HL-60 (cell line): ENCODE measurements around the gene SRCIN1.

ENCODE experiments used
- CTCF ChIP-seq: IDR thresholded peaks from one replicate; pipeline ENCODE4 v1.5.1; 2011; ENCODE audit warnings: low read length, control low read depth, inconsistent platforms; ENCODE audit not compliant: insufficient read depth
- GABPA ChIP-seq: IDR thresholded peaks from 2 replicates; pipeline ENCODE4 v1.6.1; 2012; ENCODE audit warnings: low read depth
- POLR2AphosphoS5 ChIP-seq: IDR thresholded peaks from 2 replicates; pipeline ENCODE4 v1.6.1; 2012; ENCODE audit warnings: low read depth
- REST ChIP-seq: IDR thresholded peaks from 2 replicates; pipeline ENCODE4 v1.6.1; 2012; ENCODE audit warnings: low read depth; ENCODE audit not compliant: insufficient replicate concordance
- SPI1 ChIP-seq: IDR thresholded peaks from 2 replicates; pipeline ENCODE4 v1.6.1; 2012; ENCODE audit warnings: low read depth, mild to moderate bottlenecking, borderline replicate concordance

- TF ChIP-seq CTCF (no peak), REST (no peak), GABPA (no peak), POLR2AphosphoS5 (no peak), SPI1 (no peak)
Observed at GRCh38 chr17:38538906-38539305, 66.8 kb downstream of the SRCIN1 start.
